GM21390 (cell line): ENCODE data around the gene COL27A1.

Experiments used
- ATAC-seq: cut with Tn5 transposase; IDR thresholded peaks from one replicate; pipeline ENCODE4 v1.9.1; 2021; ENCODE audit not compliant: unreplicated experiment

The COL27A1 gene

GRCh38 chr9:114238891-114239875 lies 83.8 kb downstream of the COL27A1 start:
- no peak for ATAC-seq

GRCh38 chr9:114240216-114240615 lies 84.9 kb downstream of the COL27A1 start:
- ATAC-seq, result no peak

- no peak for ATAC-seq
These were observed 85.6 kb downstream of the COL27A1 start for GRCh38 chr9:114240647-114241558.

- no peak for ATAC-seq
These were observed 87.5 kb downstream of the COL27A1 start for GRCh38 chr9:114242837-114243236.

- ATAC-seq, result no peak
These were observed 87.9 kb downstream of the COL27A1 start for GRCh38 chr9:114243240-114243639.

- ATAC-seq, result no peak
These were observed 89.2 kb downstream of the COL27A1 start for GRCh38 chr9:114244570-114244969.

GRCh38 chr9:114246558-114246957 lies 91.2 kb downstream of the COL27A1 start:
- no peak for ATAC-seq

GRCh38 chr9:114247077-114247476 lies 91.7 kb downstream of the COL27A1 start:
- no peak for ATAC-seq

GRCh38 chr9:114247491-114247890 lies 92.2 kb downstream of the COL27A1 start:
- ATAC-seq, result no peak

- no peak for ATAC-seq
These were observed 93.0 kb downstream of the COL27A1 start for GRCh38 chr9:114248299-114248707.

GRCh38 chr9:114249424-114250234 lies 94.3 kb downstream of the COL27A1 start:
- ATAC-seq, result no peak

GRCh38 chr9:114250235-114250568 lies 94.9 kb downstream of the COL27A1 start:
- ATAC-seq, result no peak

- no peak for ATAC-seq
These were observed 95.3 kb downstream of the COL27A1 start for GRCh38 chr9:114250648-114251047.

- no peak for ATAC-seq
These were observed 97.1 kb downstream of the COL27A1 start for GRCh38 chr9:114252394-114252793.

GRCh38 chr9:114256827-114257328 lies 101.5 kb downstream of the COL27A1 start:
- no peak for ATAC-seq

GRCh38 chr9:114258218-114258617 lies 102.9 kb downstream of the COL27A1 start:
- ATAC-seq, result no peak

GRCh38 chr9:114258866-114259797 lies 103.8 kb downstream of the COL27A1 start:
- ATAC-seq, result no peak

GRCh38 chr9:114259798-114260523 lies 104.6 kb downstream of the COL27A1 start:
- ATAC-seq, result no peak

- ATAC-seq, result no peak
These were observed 105.7 kb downstream of the COL27A1 start for GRCh38 chr9:114261026-114261425.
